ENCODE results near the gene NCOA3. TPM values are rescaled to one million over a fixed set of nuclear protein-coding genes. Genes with fewer than 3 reads are reported as not detected.
"Not testable (repeated sequence)": the region's sequence is repeated elsewhere in the genome, so short reads cannot be mapped to it uniquely, and the experiment has no call there.

Gene NCOA3
- 10 to 100 TPM; 55.4 to 58.2 TPM for total RNA-seq
- 175 to 236 reads per million in 2 donors for total RNA-seq

DNA sequence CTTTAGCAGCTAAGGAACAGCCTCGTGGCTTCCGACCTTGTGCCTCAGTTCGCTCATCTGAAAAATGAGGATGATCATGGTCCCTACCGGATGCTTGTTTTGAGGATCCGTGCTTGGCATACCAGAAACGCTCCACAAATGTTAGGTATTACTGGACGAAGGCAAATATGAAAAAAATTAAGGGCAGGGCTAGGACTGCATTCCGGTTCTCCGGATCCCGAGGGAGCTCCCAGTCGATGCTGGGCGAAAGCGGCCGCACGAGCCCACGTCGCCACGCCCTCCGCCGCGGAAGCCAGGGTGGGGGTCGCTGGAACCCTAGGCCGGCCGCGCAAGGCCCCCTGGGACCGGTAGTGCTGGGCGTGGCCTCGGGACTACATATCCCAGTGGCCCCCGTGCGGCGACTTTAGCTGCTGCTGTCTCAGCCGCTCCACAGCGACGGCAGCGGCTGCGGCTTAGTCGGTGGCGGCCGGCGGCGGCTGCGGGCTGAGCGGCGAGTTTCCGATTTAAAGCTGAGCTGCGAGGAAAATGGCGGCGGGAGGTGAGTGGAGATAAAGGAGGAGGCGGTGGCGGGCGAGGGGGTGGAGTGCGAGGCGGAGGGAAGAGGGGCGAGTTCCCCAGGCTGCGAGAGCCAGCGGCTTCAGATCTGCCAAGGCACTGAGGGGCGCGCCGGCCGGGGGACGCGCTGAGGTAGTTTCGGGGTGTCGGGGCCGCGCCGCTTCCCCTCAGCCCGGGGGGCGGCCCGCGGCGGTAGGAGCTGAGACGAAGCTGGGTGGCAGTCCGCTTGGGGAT is at the start of gene NCOA3:
NCOA3 (plus strand) TSS at position 406 of the 789 bp plus-strand sequence. CDS start 120,361 bp downstream, outside the sequence.
- peaks cover 2% of the 10 kb centered on the region for H3K36me3 Mint-ChIP-seq (ENCODE audit: low read depth)
- H3K27ac Mint-ChIP-seq, result peak within 1 kb of the TSS; percentile 92
- peak; percentile 78 to 82 (median 80) for DNase-seq
- ATAC-seq, result peak; percentile 92
- no peaks in the 10 kb centered on the region for H3K9me3 ChIP-seq (ENCODE audit: control insufficient read depth, low read length, poor library complexity, severe bottlenecking)
- H3K27me3 Mint-ChIP-seq, result no peaks in the 10 kb centered on the region
- H3K4me3 Mint-ChIP-seq, result peak within 1 kb of the TSS; percentile 98
- H3K4me1 Mint-ChIP-seq, result peaks cover 32% of the 10 kb centered on the region

DNA sequence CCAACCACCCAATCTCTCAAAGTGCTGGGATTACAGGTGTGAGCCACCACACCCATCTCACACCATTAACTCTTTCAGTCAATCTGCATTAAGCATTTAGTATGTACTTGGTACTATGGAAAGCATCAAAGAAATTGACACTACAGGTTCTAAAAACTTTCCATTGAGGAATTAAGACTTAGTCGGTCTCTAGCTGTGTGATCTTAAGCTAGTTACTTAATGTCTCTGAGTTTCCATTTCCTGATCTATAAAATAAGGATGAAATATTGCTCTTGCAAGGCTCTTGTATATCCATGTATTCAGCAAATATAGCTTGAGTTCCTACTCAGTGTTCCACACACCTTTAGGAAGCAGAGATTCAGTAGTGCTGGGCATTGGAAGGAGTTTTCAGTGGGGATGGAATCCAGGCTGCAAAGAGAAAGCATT is 48.9 kb upstream of the NCOA3 start:
- no peaks in the 10 kb centered on the region for H3K36me3 Mint-ChIP-seq (ENCODE audit: low read depth)

DNA sequence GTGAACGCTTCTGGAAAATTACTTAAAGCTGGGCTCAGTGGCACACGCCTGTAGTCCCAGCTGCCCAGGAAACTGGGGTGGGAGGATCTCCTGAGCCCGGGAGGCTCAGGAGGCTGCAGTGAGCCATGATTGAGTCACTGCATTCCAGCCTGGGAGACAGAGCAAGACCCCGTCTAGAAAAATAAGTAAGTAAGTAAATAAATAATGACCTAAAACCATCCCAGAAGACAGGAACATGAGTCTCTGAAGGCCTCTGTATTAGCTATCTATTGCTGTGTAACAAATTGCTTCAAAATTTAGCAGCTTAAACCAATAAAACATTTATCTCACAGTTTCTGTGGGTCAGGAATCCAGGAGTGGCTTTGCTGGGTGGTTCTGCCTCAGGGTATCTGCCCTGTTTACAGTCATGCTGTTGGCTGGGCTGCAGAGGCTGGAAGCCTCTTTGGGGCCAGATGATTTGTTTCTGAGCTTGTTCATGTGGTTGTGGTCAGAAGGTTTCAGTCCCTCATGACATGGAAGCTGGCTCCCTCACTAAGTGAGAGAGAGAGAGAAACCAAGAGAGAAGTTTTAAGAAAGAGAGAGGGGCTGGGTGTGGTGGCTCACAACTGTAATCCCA is 48.4 kb upstream of the NCOA3 start:
- no peaks in the 10 kb centered on the region for H3K9me3 ChIP-seq (ENCODE audit: control insufficient read depth, low read length, poor library complexity, severe bottlenecking)
- no peak for ATAC-seq
- H3K27me3 Mint-ChIP-seq, result no peaks in the 10 kb centered on the region
- no peaks in the 10 kb centered on the region for H3K36me3 Mint-ChIP-seq (ENCODE audit: low read depth)
- no peak overlapping the region for H3K4me3 Mint-ChIP-seq
- peaks cover 5% of the 10 kb centered on the region for H3K4me1 Mint-ChIP-seq
- H3K27ac Mint-ChIP-seq, result no peak overlapping the region
- DNase-seq, result no peak

More for the DNA sequence above, 48.9 kb upstream of the NCOA3 start:
- H3K4me1 Mint-ChIP-seq, result peaks cover 5% of the 10 kb centered on the region
- DNase-seq (no peak), ATAC-seq (no peak)
- H3K27me3 Mint-ChIP-seq, result no peaks in the 10 kb centered on the region
- H3K4me3 Mint-ChIP-seq, result no peak overlapping the region
- H3K9me3 ChIP-seq (ENCODE audit: control insufficient read depth, low read length, poor library complexity, severe bottlenecking), result no peaks in the 10 kb centered on the region
- no peak overlapping the region for H3K27ac Mint-ChIP-seq

DNA sequence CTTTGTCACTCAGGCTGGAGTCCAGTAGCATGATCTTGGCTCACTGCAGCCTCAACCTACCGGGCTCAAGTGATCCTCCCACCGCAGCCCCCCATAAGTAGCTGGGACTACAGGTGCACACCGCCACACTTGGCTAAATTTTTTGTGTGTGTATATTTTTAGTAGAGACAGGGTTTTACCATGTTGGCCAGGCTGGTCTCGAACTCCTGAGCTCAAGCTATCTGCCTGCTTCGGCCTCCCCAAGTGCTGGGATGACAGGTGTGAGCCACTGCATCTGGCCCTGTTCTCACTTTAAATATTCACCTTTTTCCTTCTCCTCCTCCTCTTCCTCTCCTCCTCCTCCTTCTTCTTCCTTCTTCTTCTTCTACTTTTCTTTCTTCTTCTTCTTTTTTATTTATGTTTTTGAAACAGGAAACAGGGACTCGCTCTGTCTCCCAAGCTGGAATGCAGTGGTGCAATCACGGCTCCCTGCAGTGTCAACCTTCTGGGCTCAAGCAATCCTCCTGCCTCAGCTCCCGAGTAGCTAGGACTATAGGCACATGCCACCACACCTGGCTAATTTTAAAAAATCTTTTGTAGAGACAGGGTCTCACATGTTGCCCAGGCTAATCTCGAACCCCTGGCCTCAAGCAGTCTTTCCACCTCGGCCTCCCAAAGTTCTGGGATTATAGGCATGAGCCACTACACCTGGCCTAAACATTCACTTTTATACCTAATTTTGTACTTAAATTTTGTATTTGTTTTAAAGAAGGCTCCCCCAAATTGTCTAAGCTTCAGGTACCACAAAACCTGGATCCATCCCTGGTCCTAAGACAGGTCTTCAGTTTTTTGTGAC is 47.2 kb upstream of the NCOA3 start:
- H3K9me3 ChIP-seq (ENCODE audit: control insufficient read depth, low read length, poor library complexity, severe bottlenecking), result no peaks in the 10 kb centered on the region
- H3K27ac Mint-ChIP-seq, result no peak overlapping the region
- no peaks in the 10 kb centered on the region for H3K36me3 Mint-ChIP-seq (ENCODE audit: low read depth)
- DNase-seq, result no peak
- peaks cover 5% of the 10 kb centered on the region for H3K4me1 Mint-ChIP-seq
- no peaks in the 10 kb centered on the region for H3K27me3 Mint-ChIP-seq
- H3K4me3 Mint-ChIP-seq, result no peak overlapping the region
- no peak for ATAC-seq

DNA sequence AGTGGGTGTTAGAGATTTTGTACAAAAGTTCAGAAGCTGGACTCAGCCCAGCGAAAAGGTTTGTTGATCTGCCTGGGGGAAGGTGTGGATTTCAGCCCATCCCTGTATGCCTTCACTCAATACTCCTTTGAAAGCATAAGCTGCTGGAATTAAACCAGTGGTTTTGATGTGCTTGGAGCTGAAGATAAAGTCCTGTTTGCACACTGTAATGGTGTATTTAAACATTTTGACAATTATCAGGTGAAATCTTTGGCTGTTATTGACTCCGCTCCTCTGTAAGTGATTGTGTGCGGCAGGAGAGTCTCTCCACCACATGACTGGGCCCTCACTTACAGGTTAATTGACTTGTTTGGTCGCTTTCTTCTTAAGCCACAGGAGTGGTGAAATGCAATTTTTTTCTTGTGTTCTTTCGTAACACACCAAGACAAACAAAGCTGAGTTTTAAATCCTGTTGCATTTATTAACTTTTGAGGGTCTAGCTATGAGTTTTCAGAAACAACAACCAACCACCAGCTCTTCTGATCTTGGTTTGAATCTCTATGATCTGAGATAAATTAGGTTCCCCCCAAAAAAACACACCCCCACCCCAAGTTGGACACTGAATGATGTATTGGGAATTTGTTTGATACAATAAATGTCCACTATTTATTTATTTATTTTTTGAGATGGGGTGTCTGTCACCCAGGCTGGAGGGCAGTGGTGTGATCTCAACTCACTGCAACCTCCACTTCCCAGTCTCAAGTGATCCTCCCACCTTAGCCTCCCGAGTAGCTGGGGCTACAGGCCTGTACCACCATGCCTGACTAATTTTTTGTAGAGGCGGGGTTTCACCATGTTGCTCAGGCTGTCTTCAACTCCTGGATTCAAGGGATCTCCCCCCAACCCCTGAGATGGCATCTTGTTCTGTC is 46.3 kb upstream of the NCOA3 start:
- no peaks in the 10 kb centered on the region for H3K9me3 ChIP-seq (ENCODE audit: control insufficient read depth, low read length, poor library complexity, severe bottlenecking)
- H3K36me3 Mint-ChIP-seq (ENCODE audit: low read depth), result no peaks in the 10 kb centered on the region
- no peaks in the 10 kb centered on the region for H3K27me3 Mint-ChIP-seq
- no peak overlapping the region for H3K27ac Mint-ChIP-seq
- peaks cover 7% of the 10 kb centered on the region for H3K4me1 Mint-ChIP-seq
- no peak overlapping the region for H3K4me3 Mint-ChIP-seq
- ATAC-seq, result no peak
- DNase-seq, result no peak

DNA sequence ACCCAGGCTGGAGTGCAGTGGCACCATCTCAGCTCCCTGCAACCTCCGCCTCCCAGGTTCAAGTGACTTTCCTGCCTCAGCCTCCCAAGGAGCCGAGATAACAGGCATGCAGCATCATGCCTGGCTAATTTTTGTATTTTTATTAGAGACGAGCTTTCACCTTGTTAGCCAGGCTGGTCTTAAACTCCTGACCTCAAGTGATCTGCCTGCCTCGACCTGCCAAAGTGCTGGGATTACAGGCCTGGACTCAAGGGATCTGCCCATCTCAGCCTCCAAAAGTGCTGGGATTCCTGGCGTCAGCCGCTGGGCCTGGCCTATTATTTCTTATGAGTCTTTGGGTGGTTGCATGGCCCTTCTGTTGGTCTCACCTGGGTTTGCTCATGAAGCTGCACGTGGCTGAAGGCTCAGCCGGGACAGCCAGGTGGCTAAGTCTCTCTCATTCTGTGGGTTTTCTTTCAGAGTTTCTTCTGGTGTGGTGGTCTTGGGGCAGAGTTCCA is 45.6 kb upstream of the NCOA3 start:
- Mint-ChIP-seq H3K27me3 (no peaks in the 10 kb centered on the region), H3K4me3 (no peak overlapping the region), H3K27ac (no peak overlapping the region), H3K36me3 (ENCODE audit: low read depth) (no peaks in the 10 kb centered on the region), H3K4me1 (peaks cover 7% of the 10 kb centered on the region)
- ATAC-seq, result no peak
- no peaks in the 10 kb centered on the region for H3K9me3 ChIP-seq (ENCODE audit: control insufficient read depth, low read length, poor library complexity, severe bottlenecking)
- DNase-seq, result no peak

DNA sequence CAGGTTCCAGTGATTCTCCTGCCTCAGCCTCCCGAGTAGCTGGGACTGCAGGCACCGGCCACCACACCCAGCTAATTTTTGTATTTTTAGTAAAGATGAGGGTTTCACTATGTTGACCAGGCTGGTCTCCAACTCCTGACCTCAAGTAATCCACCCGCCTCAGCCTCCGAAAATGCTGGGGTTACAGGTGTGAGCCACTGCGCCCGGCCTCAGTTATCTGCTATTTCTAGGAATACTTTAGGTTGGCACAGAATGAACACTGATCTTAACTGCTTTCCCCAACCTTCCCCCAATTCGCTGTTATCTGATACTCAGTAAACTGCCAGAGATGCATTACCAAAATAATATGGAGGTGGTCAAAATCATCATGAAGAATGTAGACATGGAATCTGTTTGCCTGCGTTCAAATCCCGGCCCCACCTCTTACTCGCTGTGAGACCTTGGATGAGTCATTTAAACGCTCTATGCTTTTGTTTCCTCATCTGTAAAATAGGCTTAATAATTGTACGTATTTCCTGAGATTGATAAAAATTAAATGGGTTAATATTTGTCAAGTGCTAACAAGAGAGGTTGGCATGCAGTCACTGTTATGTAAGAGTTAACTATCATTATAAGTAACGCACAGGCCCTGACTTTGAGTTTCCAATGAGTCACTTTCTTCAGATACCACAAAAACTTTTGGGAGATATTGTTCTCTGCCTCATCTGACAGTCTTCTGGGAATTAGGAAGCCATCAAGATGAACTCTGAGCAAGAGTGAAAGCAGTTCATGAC is 44.5 kb upstream of the NCOA3 start:
- ATAC-seq, result no peak
- no peaks in the 10 kb centered on the region for H3K9me3 ChIP-seq (ENCODE audit: control insufficient read depth, low read length, poor library complexity, severe bottlenecking)
- Mint-ChIP-seq H3K4me3 (no peak overlapping the region), H3K36me3 (ENCODE audit: low read depth) (no peaks in the 10 kb centered on the region), H3K27me3 (no peaks in the 10 kb centered on the region), H3K4me1 (peaks cover 7% of the 10 kb centered on the region), H3K27ac (no peak overlapping the region)
- no peak for DNase-seq

DNA sequence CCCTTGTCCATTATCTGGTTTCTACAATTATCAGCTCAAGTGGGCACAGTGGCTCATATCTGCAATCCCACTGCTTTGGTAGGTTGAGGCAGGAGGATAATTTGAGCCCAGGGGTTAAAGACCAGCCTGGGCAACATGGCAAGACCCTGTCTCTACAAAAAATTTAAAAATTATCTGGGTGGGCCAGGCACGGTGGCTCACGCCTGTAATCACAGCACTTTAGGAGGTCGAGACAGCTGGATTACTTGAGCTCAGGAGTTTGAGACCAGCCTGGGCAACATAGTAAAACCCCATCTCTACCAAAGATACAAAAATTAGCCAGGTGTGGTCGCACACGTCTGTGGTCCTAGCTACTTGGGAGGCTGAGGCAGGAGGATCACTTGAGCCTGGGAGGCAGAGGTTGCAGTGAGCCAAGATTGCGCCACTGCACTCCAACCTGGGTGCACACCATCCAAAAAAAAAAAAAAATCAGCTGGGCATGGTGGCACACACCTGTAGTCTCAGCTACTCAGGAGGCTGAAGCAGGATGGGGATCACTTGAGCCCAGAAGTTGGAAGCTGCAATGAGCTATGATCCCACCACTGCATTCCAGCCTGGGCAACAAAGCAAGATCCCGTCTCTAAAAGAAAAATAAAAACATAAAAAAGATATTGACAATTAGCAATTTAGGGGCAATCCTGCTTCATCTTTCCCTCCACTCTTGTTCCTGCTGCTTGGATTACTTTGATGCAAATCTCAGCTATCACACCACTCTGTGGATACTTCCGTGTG is 43.2 kb upstream of the NCOA3 start:
- DNase-seq; H3K27me3 Mint-ChIP-seq; H3K36me3 Mint-ChIP-seq (ENCODE audit: low read depth); H3K4me3 Mint-ChIP-seq; H3K9me3 ChIP-seq (ENCODE audit: control insufficient read depth, low read length, poor library complexity, severe bottlenecking); H3K27ac Mint-ChIP-seq; H3K4me1 Mint-ChIP-seq; ATAC-seq: not testable (repeated sequence)

DNA sequence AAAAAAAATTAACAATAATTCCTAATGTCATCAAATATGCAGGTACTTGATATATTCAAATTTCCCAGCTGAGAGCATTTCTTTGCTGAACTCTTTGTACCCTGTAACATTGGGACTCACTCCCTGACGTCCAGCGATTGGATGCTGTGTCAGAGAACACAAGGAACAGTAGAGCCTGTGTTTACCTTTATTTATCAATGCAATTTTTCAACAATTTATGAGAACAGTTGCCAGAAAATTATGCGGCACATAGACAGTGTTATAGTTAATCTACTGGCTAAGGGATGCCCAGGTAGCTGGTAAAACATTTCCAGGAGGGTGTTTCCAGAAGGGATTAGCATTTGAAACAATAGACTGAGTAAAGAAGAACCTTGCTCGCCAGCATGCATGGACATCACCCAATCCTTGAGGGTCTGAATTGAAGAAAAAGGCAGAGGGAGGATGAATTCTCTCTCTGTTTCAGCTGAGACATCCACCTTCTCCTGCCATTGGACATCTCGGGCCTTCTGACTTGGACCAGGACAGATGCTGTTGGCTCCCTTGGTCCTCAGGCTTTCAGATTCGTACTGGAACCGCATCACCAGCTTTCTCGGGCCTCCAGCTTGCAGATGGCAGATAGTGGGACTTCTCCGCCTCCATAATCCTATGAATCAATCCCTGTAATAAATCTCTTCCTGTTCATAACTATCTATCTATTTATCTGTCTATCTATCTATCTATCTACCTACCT is 42.2 kb upstream of the NCOA3 start:
- DNase-seq (no peak), ATAC-seq (no peak)
- H3K4me3 Mint-ChIP-seq, result no peak overlapping the region
- no peak overlapping the region for H3K27ac Mint-ChIP-seq
- peaks cover 7% of the 10 kb centered on the region for H3K4me1 Mint-ChIP-seq
- H3K27me3 Mint-ChIP-seq, result peaks cover 5% of the 10 kb centered on the region
- H3K36me3 Mint-ChIP-seq (ENCODE audit: low read depth), result no peaks in the 10 kb centered on the region
- H3K9me3 ChIP-seq (ENCODE audit: control insufficient read depth, low read length, poor library complexity, severe bottlenecking), result no peaks in the 10 kb centered on the region

DNA sequence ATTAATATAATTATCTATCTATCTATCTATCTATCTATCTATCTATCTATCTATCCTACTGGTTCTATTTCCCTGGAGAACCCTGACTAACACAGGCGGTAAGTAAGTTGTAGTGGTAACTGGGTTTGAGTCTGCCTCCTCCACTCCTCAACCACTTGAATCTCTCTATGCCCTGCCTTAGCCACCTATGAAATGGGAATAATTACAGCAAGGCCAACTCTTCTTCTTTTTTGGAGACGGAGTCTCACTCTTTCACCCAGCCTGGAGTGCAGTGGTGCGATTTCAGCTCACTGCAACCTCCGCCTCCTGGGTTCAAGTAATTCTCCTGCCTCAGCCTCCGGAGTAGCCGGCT is 41.0 kb upstream of the NCOA3 start:
- not testable (repeated sequence) for ATAC-seq; DNase-seq; H3K36me3 Mint-ChIP-seq (ENCODE audit: low read depth); H3K27me3 Mint-ChIP-seq; H3K27ac Mint-ChIP-seq; H3K4me3 Mint-ChIP-seq; H3K9me3 ChIP-seq (ENCODE audit: control insufficient read depth, low read length, poor library complexity, severe bottlenecking); H3K4me1 Mint-ChIP-seq

DNA sequence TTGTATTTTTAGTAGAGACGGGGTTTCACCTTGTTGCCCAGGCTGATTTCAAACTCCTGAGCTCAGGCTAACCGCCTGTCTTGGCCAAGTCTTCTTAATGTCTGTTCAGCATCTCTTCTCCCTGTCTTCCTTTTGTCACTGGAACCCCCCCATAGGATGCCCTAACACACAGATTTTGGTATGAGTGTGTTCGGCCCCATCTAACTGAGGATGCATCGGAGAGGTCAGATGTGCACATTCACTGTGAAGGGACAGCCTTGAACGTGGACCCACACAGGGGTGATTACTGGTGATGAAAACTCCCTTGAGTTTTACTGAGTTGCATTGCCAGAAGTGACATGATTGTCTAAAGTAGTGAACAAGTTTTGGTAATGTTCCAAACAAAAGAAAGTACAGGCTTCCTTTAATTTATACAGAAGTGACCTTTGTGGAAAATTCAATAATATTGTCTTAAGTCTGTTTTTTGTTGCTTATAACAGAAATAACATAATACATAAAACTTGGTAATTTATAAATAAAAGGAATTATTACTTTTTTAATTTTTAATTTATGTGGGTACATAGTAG is 40.5 kb upstream of the NCOA3 start:
- H3K9me3 ChIP-seq (ENCODE audit: control insufficient read depth, low read length, poor library complexity, severe bottlenecking), result no peaks in the 10 kb centered on the region
- no peak overlapping the region for H3K27ac Mint-ChIP-seq
- no peak for DNase-seq
- ATAC-seq, result no peak
- H3K4me1 Mint-ChIP-seq, result peaks cover 5% of the 10 kb centered on the region
- peaks cover 5% of the 10 kb centered on the region for H3K27me3 Mint-ChIP-seq
- H3K36me3 Mint-ChIP-seq (ENCODE audit: low read depth), result no peaks in the 10 kb centered on the region
- no peak overlapping the region for H3K4me3 Mint-ChIP-seq

All from T-helper 17 cell (primary cell).